Activated CD4-positive, alpha-beta T cell treated with anti-CD3 and anti-CD28 coated beads, Interleukin-2, amount 50 U/mL, for 24 hours (primary cell): ENCODE measurements around the gene GPC6.

Source experiments
- DNase-seq, 2 donors: peaks; one replicate each; pipeline ENCODE4 v3.0.0-alpha.2; 2020; ENCODE audit warnings: low read depth in 1 of 2, low spot score in 1 of 2

Gene GPC6

DNA sequence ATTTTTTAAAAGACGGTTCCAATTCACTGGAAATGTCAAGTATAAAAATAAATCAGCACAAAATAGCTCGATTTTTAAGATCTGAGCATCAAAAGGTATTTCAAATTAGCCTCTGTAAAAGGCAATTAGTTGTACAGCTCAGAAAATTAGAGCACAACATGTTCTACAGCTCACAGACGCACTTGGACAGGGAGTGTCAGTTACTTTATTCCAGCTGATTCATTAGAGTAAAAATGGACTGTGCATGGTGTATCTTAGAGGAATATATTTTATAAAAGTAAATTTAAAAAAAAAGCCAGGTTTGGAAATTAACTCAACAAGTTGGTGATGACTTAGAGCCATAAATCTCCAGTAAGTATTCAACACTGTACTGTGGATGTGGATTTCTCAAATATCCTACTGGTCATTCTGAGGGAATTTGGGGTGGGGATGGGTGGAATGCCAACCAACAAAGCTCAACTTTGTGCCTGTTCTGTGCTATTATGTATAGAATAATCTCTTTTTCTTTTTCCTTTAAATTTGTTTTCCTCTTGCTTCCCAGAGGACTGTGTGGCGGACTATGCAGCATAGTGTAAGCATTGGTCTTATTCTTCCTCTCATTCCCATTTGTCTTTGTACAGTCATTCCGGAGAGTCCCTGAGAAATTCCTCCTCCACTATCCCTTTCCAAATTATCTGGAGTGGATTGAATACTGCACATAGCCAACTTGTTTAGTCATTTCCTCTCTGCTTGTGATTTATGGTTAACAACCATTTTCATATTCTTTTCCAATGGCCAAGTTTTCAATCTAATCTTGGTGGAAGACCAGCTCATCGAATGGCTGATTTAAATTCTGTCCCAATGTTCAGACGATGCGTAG, 1083.6 kb downstream of the GPC6 start:
- no peak for DNase-seq

GRCh38 chr13:94311893-94312292, 1085.3 kb downstream of the GPC6 start:
- DNase-seq, result no peak

DNA sequence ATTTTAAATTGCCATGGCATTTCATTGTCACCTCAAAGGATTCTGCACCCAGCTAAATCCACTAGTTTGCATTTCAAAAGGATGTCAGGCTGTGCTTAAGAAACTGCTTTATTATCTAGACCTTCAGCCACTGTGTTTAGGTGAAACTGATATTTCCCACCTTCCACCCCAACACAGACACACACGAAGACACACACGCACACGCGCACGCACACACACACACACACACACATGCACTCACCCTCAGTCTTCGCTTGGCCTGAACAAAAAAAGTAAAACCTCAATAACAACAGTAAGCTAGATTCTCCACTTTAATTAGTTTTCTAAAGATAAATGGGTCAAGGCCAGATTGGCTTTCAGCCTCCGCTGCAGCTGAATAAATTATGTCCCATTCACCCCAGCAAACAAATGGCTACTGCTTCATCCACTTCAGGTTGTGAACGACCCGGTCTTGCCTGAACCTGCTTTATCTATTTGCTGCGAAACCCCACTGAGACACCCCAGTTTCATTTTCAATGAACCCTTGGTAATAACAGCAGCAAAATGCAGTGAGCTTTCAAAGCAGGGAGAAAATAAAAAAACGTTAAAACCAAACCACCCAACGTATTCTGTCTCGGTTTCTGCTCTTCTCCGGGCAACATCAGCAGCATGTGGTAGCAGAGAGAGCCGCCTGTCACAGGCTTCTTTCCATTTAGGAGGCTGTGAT, 1086.1 kb downstream of the GPC6 start:
- DNase-seq, result no peak

- no peak for DNase-seq
Measured at GRCh38 chr13:94313321-94313910, 1086.8 kb downstream of the GPC6 start.

GRCh38 chr13:94313926-94314325, 1087.3 kb downstream of the GPC6 start:
- no peak for DNase-seq

- DNase-seq, result no peak
Measured at GRCh38 chr13:94315188-94315587, 1088.6 kb downstream of the GPC6 start.

DNA sequence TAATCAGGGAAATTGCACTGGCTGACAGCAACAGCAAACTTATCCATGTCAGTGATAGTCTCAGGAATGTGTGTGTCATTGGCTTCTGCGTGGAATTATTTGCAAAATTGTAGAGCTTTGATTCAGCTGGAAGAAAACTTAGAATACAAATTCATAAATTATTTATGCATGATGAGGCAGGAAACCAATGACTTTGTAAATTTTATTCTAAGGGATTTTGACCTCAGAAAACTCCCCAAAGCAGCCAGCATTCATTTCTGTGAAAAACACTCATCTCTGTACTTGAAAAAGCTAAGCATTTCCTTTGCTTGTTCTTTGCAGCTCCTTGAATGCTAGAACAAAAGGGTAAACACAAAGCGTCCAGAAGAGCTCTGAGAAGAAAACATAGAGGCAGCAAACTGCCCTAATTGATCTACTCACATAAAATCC, 1090.5 kb downstream of the GPC6 start:
- no peak for DNase-seq

- no peak for DNase-seq
Measured at GRCh38 chr13:94318418-94318817, 1091.8 kb downstream of the GPC6 start.

GRCh38 chr13:94319501-94319900, 1092.9 kb downstream of the GPC6 start:
- no peak for DNase-seq

GRCh38 chr13:94322925-94323763, 1096.5 kb downstream of the GPC6 start:
- DNase-seq, result no peak

GRCh38 chr13:94323764-94324758, 1097.5 kb downstream of the GPC6 start:
- peak in 1 of 2 donors; percentile 10 for DNase-seq

GRCh38 chr13:94324767-94325540, 1098.3 kb downstream of the GPC6 start:
- DNase-seq, result no peak

DNA sequence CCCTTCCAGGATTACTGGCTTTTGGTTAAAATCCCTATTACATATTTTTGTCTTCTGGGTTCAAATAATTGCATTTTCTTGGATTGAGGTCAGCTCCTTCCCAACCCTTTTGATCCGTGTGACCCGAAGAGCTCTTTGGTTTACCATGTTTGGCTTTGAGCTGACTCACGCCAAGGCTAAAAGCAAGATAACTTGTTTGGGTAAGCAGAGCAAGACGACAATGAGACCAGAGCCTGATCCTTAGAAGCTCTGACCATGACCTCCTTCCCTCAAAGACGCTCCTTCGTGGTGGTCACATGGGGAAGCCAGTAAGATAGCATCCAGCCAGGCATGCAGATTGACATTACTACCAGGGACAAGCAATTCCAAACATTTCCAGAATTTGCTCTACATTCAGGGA, 1099.0 kb downstream of the GPC6 start:
- DNase-seq, result no peak

GRCh38 chr13:94327318-94327717, 1100.7 kb downstream of the GPC6 start:
- DNase-seq, result no peak

DNA sequence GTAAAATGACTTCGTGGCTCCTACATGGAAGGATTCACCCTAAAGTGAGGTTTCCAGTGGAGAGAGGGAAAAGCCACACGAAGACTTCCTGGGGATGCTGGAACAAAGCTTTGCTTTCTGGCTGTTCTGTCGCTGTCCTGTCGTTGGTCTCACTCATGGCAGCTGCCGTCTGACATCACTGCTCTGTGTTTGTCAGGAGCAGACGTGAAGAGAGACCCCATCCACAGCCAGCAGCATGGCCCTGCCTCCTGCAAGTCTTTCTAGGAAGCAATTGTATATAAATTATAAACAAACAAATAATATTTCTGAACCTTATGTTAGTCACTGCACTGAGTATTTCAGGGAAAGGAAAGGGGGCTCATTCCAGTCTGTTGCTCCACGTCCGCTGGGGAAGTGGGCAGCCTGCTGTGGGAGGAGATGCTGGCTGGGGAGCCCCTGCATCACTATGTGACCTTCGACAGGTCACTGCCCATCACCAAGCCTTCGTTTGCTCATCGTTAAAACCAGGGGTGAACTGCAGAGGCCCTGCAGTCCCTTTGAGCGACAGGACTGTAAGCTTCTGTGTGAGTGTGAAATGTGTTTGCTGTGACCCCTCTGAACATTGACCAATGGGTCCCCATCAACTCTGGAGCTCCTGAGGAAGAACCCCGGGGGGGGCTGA, 1101.9 kb downstream of the GPC6 start:
- no peak for DNase-seq

DNA sequence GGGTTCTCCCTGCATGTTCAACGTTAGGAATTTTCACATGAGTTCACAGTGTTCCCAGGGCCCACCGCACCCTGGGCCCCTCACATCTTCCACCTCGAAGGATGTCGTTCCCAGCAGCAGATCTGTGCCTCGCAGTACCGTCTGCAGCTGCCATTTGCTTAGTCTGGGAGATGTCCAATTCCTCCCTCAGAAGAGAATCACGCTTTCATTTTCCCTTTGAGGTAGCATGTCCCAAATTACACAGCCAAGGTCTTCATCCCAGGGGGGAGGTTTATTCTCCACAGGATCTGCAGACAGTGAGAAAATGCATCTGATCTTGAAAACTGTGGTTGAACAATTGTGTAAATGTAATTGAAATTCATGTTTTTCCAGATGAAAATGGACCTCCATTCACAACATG, 1102.7 kb downstream of the GPC6 start:
- no peak for DNase-seq

GRCh38 chr13:94329754-94330551, 1103.3 kb downstream of the GPC6 start:
- no peak for DNase-seq

DNA sequence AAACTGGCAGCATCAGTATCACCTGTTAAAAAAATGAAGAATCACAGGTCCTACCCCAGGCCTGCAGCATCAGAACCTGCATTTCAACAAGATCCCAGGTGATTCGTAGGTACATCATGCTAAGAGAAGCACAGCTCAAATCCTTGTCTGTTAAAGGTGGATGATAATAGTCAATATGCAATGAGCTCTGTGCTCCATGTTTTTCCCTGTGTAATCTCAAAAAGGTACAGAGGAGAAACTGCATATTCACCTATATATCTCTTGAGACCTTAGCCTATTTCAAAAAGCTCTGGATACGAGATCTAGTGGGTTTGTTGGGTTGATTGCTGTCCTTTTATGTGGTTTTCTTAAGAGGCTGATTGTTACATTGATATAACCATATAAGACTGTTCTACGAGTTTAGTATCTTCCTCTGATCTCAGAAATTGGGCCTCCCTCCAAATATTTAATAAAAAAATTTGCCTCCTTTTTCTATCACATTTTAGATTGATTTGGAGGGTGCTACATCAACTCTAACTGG, 1104.0 kb downstream of the GPC6 start:
- DNase-seq, result no peak
